Activated CD8-positive, alpha-beta memory T cell treated with anti-CD3 and anti-CD28 coated beads, Interleukin-2, amount 50 U/mL, for 24 hours (primary cell): ENCODE measurements around the gene LRFN4.

Experiments used
- DNase-seq: peaks from one replicate; pipeline ENCODE4 v3.0.0-alpha.2; 2020; ENCODE audit errors: extremely low read depth

LRFN4 gene

GRCh38 chr11:66858186-66858938 lies 1.5 kb downstream of the LRFN4 start:
- DNase-seq: no peak

- no peak for DNase-seq
These were observed 2.2 kb downstream of the LRFN4 start for GRCh38 chr11:66858939-66859685.

DNA sequence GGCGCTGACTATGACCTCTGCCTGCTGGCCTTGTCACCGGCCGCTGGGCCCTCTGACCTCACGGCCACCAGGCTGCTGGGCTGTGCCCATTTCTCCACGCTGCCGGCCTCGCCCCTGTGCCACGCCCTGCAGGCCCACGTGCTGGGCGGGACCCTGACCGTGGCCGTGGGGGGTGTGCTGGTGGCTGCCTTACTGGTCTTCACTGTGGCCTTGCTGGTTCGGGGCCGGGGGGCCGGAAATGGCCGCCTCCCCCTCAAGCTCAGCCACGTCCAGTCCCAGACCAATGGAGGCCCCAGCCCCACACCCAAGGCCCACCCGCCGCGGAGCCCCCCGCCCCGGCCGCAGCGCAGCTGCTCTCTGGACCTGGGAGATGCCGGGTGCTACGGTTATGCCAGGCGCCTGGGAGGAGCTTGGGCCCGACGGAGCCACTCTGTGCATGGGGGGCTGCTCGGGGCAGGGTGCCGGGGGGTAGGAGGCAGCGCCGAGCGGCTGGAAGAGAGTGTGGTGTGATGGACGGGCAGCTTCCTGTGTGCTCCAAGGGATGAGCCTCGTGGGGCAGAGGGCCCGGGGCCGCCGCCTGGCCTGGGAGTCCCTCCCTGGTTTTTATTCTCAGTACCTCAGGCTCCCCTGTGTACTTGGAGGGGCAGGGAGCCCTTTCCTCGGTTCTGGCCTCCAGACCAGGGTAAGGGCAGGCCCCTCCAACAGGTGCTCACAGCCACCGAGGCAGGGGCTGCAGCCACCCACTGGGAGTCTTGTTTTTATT lies 3.0 kb downstream of the LRFN4 start:
- DNase-seq: no peak

DNA sequence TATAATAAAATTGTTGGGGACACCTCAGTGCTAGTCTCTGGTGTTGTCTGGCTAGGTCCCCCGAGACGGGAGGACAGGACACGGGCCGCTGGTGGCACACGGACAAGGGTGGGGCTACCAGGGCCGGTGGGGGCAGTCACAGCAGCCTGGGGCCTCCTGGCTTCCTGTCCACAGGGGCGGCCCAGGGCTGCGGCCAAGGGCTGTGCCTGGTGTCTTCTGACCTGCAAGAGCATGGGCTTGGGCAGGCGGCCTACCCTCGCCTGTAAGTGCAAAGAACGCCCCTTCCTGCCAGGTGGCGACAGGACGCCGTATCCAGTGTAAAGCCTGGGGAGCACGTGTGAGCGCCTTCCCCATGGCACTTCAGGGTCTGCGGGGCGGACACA lies 3.6 kb downstream of the LRFN4 start:
- DNase-seq: no peak

DNA sequence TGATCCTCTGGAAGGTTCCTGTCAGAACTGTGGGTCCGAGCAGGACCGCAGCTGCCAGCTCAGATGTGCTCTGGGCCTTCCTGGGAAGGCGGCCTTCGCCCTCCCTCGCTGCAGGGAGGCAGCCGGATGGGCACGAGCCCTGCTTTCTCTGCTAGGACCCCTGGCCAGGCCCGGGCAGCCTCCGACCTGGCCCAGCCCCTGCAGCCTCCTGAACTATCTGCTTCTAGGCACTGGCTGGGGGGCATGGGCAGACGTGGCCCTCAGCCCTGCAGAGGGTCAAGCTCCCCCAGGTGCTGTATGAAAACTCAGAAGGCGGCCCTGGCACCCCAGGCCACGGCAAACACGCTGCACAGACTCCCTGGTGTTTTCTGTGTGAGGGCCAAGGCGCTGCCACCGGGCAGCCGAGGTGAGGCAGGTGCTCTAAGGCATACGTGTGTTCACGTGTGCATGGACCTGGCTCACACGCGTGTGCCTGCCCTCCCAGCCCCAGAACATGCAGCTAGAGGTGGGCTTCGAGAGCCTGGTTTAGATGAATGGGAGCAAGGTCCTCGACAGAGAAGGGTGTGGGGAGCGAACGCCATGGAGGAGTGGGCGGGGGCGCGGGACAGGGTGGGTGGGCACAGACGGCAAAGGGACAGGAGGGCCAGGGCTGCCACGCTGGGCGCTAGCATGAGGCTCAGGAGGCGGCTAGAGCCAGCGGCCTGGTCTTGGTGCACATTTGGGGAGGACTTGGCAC lies 4.3 kb downstream of the LRFN4 start:
- DNase-seq: no peak

GRCh38 chr11:66861774-66862558 lies 5.1 kb downstream of the LRFN4 start:
- no peak for DNase-seq

DNA sequence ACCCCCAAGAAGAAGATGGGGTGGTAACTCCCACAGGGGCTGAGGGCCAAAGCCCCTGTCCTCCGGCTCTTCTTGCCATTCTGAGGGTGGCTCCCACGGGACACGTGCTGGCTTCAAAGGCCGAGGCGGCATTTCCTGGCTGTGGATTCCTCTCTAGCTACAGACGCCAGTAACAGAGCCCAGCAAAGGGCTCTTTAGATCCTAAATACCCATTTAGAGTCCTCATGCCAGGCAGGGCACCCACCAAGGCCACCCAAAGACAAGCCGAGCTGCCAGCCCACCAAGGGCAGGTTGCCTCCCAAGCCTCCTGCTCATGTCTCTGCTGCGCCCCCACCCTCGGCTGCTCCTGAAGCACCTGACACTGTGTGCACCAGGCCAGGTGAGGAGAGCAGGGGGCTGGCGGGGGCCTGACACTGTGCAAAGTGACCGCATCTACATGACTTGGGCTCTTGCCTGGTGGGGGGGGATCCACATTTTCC lies 5.7 kb downstream of the LRFN4 start:
- DNase-seq: no peak

GRCh38 chr11:66863428-66864125 lies 6.7 kb downstream of the LRFN4 start:
- no peak for DNase-seq

- DNase-seq: no peak
These were observed 7.5 kb downstream of the LRFN4 start for GRCh38 chr11:66864172-66864901.

- no peak for DNase-seq
These were observed 8.2 kb downstream of the LRFN4 start for GRCh38 chr11:66864924-66865697.

GRCh38 chr11:66866007-66866406 lies 9.1 kb downstream of the LRFN4 start:
- no peak for DNase-seq

- no peak for DNase-seq
These were observed 9.7 kb downstream of the LRFN4 start for GRCh38 chr11:66866511-66866986.

DNA sequence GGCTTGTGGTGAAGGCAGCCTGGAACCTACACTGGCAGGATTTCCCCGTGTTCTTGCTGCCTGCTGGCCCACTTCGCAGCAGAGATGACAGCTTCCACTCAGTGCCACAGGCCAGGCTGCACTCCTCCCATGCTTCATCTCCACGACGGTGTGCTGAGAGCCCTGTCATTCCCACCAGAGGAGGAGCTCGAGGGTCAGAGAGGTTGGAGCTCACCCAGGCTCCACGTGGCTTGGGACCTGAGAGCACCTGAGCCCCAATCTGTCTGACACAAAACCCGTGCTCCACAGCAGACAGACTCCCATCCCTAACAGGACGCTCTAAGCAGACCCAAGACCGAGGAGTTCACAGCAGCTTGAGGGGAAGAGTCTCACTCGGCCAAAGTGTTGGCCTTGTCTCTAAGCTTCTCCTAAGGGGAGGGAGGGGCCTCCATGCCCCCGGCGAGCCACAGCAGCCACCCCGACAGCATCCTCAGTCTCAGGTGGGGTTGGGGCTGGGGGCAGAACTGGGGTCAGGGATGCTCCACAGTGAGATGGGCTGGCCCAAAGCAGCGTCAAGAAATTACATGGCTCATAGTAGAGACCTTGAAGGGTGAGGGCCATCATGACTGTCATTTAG lies 10.7 kb downstream of the LRFN4 start:
- no peak for DNase-seq

DNA sequence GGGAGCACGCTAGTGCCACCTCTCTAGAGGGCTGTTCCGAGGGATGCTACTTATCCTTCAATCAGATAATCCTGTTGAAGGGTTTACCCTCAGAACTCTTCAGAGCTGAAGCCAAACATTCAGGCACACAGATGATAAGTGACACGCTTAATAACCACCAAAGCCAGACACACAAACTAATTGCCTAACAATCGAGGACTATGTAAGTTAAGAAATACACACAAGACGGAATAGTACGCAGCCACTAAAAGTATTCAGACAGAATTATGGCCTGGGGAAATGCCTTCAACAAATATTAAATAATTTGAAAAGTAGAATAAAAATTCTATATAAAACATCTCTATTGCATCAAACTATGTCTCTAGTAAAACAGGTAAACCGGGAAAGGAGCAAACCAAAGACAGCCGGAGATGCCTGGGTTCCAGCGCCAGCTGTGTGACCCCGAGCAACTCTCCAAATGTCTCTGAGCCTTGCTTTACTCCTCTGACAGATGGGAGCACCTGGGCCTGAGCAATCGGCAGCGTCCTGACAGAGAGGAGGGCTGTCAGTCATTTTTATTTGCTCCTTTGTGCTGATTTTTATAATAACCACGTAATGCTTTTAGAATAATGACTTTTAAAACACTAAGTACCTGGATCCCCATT lies 11.3 kb downstream of the LRFN4 start:
- DNase-seq: no peak

- DNase-seq: peak; percentile 47
These were observed 12.1 kb downstream of the LRFN4 start for GRCh38 chr11:66868726-66869566.

- no peak for DNase-seq
These were observed 12.7 kb downstream of the LRFN4 start for GRCh38 chr11:66869567-66869870.

DNA sequence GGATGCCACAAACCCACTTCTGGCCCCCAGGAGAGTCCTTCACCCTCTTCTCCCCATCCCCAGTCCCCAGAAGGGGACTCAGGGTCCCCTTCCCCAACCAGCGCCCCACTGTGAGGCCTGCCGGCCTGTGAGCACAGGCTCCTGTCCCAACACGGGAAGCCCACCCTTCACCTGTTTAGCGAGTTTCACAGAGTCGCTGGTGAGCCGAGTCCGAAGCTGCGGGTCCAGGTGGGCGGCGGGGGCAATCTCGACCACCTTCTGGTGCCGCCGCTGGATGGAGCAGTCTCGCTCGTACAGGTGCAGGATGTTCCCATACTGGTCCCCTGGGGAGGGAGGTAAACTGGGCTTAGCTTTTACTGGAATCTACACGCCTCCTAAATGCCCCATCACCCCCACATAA lies 13.3 kb downstream of the LRFN4 start:
- no peak for DNase-seq
